Measurements from ENCODE around the gene KIF5B. TPM values are rescaled to one million over a fixed set of nuclear protein-coding genes. Genes with fewer than 3 reads are reported as not detected.

Gene KIF5B
- total and polyA plus RNA-seq, 4 donors = 12.2 to 42.0 (median 22.9) TPM

DNA sequence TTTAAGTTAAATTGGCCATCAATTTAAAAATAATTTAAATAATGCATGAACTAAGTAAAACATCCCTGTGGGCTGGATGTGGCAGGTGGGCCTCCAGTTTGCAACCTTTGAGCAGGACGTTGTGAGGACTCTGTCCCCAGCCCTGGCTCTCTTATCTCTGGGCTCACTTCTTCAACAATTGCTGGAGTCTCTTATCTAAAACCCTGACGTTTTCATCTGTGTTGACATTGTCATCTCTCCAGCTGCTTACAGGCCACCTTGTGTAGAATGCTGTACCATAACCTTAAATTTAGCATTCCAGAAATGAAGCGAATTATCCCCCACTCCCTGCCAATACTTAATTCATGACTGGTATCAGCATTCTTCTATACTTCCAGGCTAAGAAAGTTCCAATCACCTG is 3.2 kb upstream of the KIF5B start:
- Histone ChIP-seq H3K27me3 (ENCODE audit: control insufficient read depth in 4 of 4, insufficient read depth in 4 of 4, low read length in 3 of 4) (no peaks in the 10 kb centered on the region), H3K9ac (ENCODE audit: low read depth in 1 of 2, low read length in 2 of 2) (no peak overlapping the region), H3K4me3 (ENCODE audit: low read depth in 1 of 3, low read length in 3 of 3) (no peak overlapping the region), H3K36me3 (ENCODE audit: control insufficient read depth in 4 of 4, insufficient read depth in 3 of 4, low read depth in 1 of 4, low read length in 3 of 4) (no peaks in the 10 kb centered on the region), H3K27ac (ENCODE audit: low read depth in 1 of 2, low read length in 2 of 2) (no peak overlapping the region), H3K9me3 (ENCODE audit: control insufficient read depth in 4 of 4, low read length in 3 of 4) (no peaks in the 10 kb centered on the region), H3K4me1 (ENCODE audit: control insufficient read depth in 4 of 4, insufficient read depth in 4 of 4, low read length in 3 of 4) (peaks cover 2 to 13% (median 3%) of the 10 kb centered on the region in 4 donors)
- DNase-seq (ENCODE audit: low spot score) = no peak
- 38% methylated on average over 3 of the region's 3 CpGs for WGBS
- TF ChIP-seq FOXA1 (IDR thresholded peaks at IDR 0.05) (no peak), JUND (IDR thresholded peaks at IDR 0.05) (no peak), EGR1 (IDR thresholded peaks at IDR 0.05; ENCODE audit: low read depth in 2 of 2) (no peak), TAF1 (conservative IDR thresholded peaks at IDR 0.05) (no peak), HNF4A (conservative IDR thresholded peaks at IDR 0.05) (no peak)
- TF ChIP-seq, protein P1, sequence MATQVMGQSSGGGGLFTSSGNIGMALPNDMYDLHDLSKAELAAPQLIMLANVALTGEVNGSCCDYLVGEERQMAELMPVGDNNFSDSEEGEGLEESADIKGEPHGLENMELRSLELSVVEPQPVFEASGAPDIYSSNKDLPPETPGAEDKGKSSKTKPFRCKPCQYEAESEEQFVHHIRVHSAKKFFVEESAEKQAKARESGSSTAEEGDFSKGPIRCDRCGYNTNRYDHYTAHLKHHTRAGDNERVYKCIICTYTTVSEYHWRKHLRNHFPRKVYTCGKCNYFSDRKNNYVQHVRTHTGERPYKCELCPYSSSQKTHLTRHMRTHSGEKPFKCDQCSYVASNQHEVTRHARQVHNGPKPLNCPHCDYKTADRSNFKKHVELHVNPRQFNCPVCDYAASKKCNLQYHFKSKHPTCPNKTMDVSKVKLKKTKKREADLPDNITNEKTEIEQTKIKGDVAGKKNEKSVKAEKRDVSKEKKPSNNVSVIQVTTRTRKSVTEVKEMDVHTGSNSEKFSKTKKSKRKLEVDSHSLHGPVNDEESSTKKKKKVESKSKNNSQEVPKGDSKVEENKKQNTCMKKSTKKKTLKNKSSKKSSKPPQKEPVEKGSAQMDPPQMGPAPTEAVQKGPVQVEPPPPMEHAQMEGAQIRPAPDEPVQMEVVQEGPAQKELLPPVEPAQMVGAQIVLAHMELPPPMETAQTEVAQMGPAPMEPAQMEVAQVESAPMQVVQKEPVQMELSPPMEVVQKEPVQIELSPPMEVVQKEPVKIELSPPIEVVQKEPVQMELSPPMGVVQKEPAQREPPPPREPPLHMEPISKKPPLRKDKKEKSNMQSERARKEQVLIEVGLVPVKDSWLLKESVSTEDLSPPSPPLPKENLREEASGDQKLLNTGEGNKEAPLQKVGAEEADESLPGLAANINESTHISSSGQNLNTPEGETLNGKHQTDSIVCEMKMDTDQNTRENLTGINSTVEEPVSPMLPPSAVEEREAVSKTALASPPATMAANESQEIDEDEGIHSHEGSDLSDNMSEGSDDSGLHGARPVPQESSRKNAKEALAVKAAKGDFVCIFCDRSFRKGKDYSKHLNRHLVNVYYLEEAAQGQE (IDR thresholded peaks at IDR 0.05) = no peak

DNA sequence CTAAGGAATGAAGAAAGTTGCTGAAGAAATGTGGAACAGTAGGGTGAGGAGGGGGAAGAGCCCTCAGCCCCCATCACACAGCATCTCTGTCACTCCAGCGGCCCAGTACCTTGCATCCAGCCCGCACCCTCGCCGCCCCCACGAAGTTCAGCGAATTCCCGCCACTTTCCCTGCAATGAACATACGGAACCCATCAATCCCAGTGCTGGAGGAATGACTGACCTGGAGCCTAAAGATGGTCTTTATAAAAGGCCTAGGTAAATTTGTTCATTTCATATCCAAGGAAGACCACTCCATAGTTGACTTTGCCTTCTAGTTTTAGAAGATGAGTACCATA is 779 bp upstream of the KIF5B start:
- H3K27ac ChIP-seq (ENCODE audit: low read depth in 1 of 2, low read length in 2 of 2) = peak overlapping the region; percentile 94 to 97
- peak overlapping the region; percentile 66 to 96 (median 86) for H3K4me3 ChIP-seq (ENCODE audit: low read depth in 1 of 3, low read length in 3 of 3)
- no peaks in the 10 kb centered on the region for H3K27me3 ChIP-seq (ENCODE audit: control insufficient read depth in 4 of 4, insufficient read depth in 4 of 4, low read length in 3 of 4)
- H3K4me1 ChIP-seq (ENCODE audit: control insufficient read depth in 4 of 4, insufficient read depth in 4 of 4, low read length in 3 of 4) = peaks cover 5 to 31% (median 11%) of the 10 kb centered on the region in 4 donors
- DNase-seq (ENCODE audit: low spot score) = no peak
- H3K9ac ChIP-seq (ENCODE audit: low read depth in 1 of 2, low read length in 2 of 2) = peak overlapping the region; percentile 78 to 81
- H3K36me3 ChIP-seq (ENCODE audit: control insufficient read depth in 4 of 4, insufficient read depth in 3 of 4, low read depth in 1 of 4, low read length in 3 of 4) = no peaks in the 10 kb centered on the region
- no peaks in the 10 kb centered on the region for H3K9me3 ChIP-seq (ENCODE audit: control insufficient read depth in 4 of 4, low read length in 3 of 4)
- 85% methylated on average over 8 of the region's 8 CpGs for WGBS
- no peak for TF ChIP-seq YY1 (IDR thresholded peaks at IDR 0.05)
- TF ChIP-seq HNF4A (conservative IDR thresholded peaks at IDR 0.05) = no peak
- no peak for TF ChIP-seq TAF1 (conservative IDR thresholded peaks at IDR 0.05)
- no peak for TF ChIP-seq RAD21 (IDR thresholded peaks at IDR 0.05)
- TF ChIP-seq, protein P2, sequence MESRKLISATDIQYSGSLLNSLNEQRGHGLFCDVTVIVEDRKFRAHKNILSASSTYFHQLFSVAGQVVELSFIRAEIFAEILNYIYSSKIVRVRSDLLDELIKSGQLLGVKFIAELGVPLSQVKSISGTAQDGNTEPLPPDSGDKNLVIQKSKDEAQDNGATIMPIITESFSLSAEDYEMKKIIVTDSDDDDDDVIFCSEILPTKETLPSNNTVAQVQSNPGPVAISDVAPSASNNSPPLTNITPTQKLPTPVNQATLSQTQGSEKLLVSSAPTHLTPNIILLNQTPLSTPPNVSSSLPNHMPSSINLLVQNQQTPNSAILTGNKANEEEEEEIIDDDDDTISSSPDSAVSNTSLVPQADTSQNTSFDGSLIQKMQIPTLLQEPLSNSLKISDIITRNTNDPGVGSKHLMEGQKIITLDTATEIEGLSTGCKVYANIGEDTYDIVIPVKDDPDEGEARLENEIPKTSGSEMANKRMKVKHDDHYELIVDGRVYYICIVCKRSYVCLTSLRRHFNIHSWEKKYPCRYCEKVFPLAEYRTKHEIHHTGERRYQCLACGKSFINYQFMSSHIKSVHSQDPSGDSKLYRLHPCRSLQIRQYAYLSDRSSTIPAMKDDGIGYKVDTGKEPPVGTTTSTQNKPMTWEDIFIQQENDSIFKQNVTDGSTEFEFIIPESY (IDR thresholded peaks at IDR 0.05) = no peak
- TF ChIP-seq, protein P1 (IDR thresholded peaks at IDR 0.05) = no peak
- TF ChIP-seq, protein P3, sequence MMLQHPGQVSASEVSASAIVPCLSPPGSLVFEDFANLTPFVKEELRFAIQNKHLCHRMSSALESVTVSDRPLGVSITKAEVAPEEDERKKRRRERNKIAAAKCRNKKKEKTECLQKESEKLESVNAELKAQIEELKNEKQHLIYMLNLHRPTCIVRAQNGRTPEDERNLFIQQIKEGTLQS (IDR thresholded peaks at IDR 0.05) = no peak
- TF ChIP-seq, protein P4, sequence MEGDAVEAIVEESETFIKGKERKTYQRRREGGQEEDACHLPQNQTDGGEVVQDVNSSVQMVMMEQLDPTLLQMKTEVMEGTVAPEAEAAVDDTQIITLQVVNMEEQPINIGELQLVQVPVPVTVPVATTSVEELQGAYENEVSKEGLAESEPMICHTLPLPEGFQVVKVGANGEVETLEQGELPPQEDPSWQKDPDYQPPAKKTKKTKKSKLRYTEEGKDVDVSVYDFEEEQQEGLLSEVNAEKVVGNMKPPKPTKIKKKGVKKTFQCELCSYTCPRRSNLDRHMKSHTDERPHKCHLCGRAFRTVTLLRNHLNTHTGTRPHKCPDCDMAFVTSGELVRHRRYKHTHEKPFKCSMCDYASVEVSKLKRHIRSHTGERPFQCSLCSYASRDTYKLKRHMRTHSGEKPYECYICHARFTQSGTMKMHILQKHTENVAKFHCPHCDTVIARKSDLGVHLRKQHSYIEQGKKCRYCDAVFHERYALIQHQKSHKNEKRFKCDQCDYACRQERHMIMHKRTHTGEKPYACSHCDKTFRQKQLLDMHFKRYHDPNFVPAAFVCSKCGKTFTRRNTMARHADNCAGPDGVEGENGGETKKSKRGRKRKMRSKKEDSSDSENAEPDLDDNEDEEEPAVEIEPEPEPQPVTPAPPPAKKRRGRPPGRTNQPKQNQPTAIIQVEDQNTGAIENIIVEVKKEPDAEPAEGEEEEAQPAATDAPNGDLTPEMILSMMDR (IDR thresholded peaks at IDR 0.05; ENCODE audit: low read depth, low read length, missing input control) = no peak
- TF ChIP-seq GABPA (IDR thresholded peaks at IDR 0.05 in 1 of 2, conservative IDR thresholded peaks at IDR 0.05 in 1 of 2) = no peak
- TF ChIP-seq SP1 (IDR thresholded peaks at IDR 0.05) = no peak
- TF ChIP-seq JUND (IDR thresholded peaks at IDR 0.05) = no peak
- no peak for TF ChIP-seq RXRA (IDR thresholded peaks at IDR 0.05)
- TF ChIP-seq NR2F2 (IDR thresholded peaks at IDR 0.05) = no peak
- TF ChIP-seq HNF4G (IDR thresholded peaks at IDR 0.05) = no peak
- TF ChIP-seq FOXA1 (IDR thresholded peaks at IDR 0.05) = no peak

All from liver (tissue), 9 donors.